Measurements from ENCODE around the gene NPAS3. TPM values are rescaled to one million over a fixed set of nuclear protein-coding genes. Genes with fewer than 3 reads are reported as not detected.

Gene NPAS3
- total RNA-seq, 4 donors from 2014 or later: 0.13 to 1.1 (median 0.47) TPM; not detected in 1

DNA sequence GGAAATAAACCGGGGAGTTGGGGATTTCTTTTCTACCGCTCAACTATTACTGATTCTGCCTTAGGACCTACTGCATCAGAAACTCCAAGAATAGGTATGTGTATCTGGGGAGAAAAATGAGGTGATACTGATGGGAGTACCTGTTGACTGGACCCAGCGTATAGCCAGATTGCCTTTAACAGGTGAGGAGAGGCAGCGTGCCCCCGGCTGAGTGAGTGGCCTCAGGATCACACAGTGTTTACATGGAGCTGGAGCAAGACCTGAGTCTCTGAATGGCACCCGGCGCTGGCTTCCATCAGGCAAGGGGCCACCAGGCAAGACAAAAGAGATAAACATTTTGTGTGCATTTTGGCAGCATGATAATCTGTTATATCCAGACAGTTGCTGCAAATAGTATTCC is 516.0 kb downstream of the NPAS3 start:
- Histone ChIP-seq H3K4me1 (peaks cover 0 to 8% (median 0%) of the 10 kb centered on the region in 3 donors), H3K36me3 (no peaks in the 10 kb centered on the region), H3K9me3 (no peaks in the 10 kb centered on the region), H3K4me3 (no peak overlapping the region), H3K27ac (no peak overlapping the region), H3K27me3 (no peaks in the 10 kb centered on the region)
- no peak for DNase-seq
- WGBS, 2 donors: 70 to 79% methylated on average over 7 of the region's 7 CpGs
- intact Hi-C loops (cut with DNase I): no loop called here
- no peak for TF ChIP-seq POLR2A (IDR thresholded peaks at IDR 0.05)
- TF ChIP-seq CTCF (IDR thresholded peaks at IDR 0.05): no peak

- TF ChIP-seq CTCF (IDR thresholded peaks at IDR 0.05): no peak
- TF ChIP-seq POLR2A (IDR thresholded peaks at IDR 0.05): no peak
- Histone ChIP-seq H3K9me3 (no peaks in the 10 kb centered on the region), H3K4me1 (peaks cover 0 to 8% (median 0%) of the 10 kb centered on the region in 3 donors), H3K36me3 (no peaks in the 10 kb centered on the region), H3K27ac (no peak overlapping the region), H3K4me3 (no peak overlapping the region), H3K27me3 (no peaks in the 10 kb centered on the region)
- WGBS, 2 donors: 66 to 83% methylated on average over 5 of the region's 5 CpGs
- intact Hi-C loops (cut with DNase I): no loop called here
- no peak for DNase-seq
These were observed 517.1 kb downstream of the NPAS3 start for GRCh38 chr14:33455654-33456345.

GRCh38 chr14:33457021-33457420 is 518.3 kb downstream of the NPAS3 start:
- Histone ChIP-seq H3K27me3 (no peaks in the 10 kb centered on the region), H3K4me1 (peaks cover 0 to 8% (median 0%) of the 10 kb centered on the region in 3 donors), H3K36me3 (no peaks in the 10 kb centered on the region), H3K4me3 (no peak overlapping the region), H3K9me3 (no peaks in the 10 kb centered on the region), H3K27ac (no peak overlapping the region)
- no peak for DNase-seq
- 83 to 84% methylated on average over 4 of the region's 4 CpGs for WGBS, 2 donors
- TF ChIP-seq CTCF (IDR thresholded peaks at IDR 0.05) (no peak), POLR2A (IDR thresholded peaks at IDR 0.05) (no peak)
- intact Hi-C loops (cut with DNase I): no loop called here

- Histone ChIP-seq H3K4me3 (no peak overlapping the region), H3K4me1 (peaks cover 0 to 8% (median 0%) of the 10 kb centered on the region in 3 donors), H3K36me3 (no peaks in the 10 kb centered on the region), H3K27ac (no peak overlapping the region), H3K27me3 (no peaks in the 10 kb centered on the region), H3K9me3 (no peaks in the 10 kb centered on the region)
- no peak for DNase-seq
- WGBS, 2 donors: 49 to 79% methylated on average over 7 of the region's 7 CpGs
- TF ChIP-seq POLR2A (IDR thresholded peaks at IDR 0.05): no peak
- TF ChIP-seq CTCF (IDR thresholded peaks at IDR 0.05): no peak
- intact Hi-C loops (cut with DNase I): no loop called here
These were observed 518.9 kb downstream of the NPAS3 start for GRCh38 chr14:33457617-33458016.

- DNase-seq: no peak
- WGBS, 2 donors: 46 to 60% methylated on average over 1 of the region's 1 CpG
- no peaks in the 10 kb centered on the region for H3K9me3 ChIP-seq
- H3K27ac ChIP-seq: no peak overlapping the region
- H3K4me1 ChIP-seq: peaks cover 0 to 4% (median 0%) of the 10 kb centered on the region in 3 donors
- intact Hi-C loops (cut with DNase I): no loop called here
- no peaks in the 10 kb centered on the region for H3K27me3 ChIP-seq
- no peaks in the 10 kb centered on the region for H3K36me3 ChIP-seq
- no peak overlapping the region for H3K4me3 ChIP-seq
- TF ChIP-seq POLR2A (IDR thresholded peaks at IDR 0.05) (no peak), CTCF (IDR thresholded peaks at IDR 0.05) (no peak)
These were observed 521.5 kb downstream of the NPAS3 start for GRCh38 chr14:33460164-33460563.
